ENCODE data around the gene DLL4.
"Not testable (repeated sequence)": the region's sequence is repeated elsewhere in the genome, so short reads cannot be mapped to it uniquely, and the experiment has no call there.

Gene DLL4

GRCh38 chr15:40944510-40945296 lies 15.6 kb downstream of the DLL4 start:
- H3K9me3 ChIP-seq (ENCODE audit: control insufficient read depth, low read length), result no peaks in the 10 kb centered on the region
- WGBS, 2 experiments (ENCODE audit: insufficient coverage in 2 of 2), result 94% methylated on average over 5 to 7 of the region's 11 CpGs
- H3K36me3 ChIP-seq (ENCODE audit: control insufficient read depth, insufficient read depth, low read length), result no peaks in the 10 kb centered on the region
- H3K4me1 ChIP-seq (ENCODE audit: control insufficient read depth, insufficient read depth, low read length, poor library complexity, severe bottlenecking), result peaks cover 17% of the 10 kb centered on the region
- no peak overlapping the region for H3K27ac ChIP-seq (ENCODE audit: low read depth, low read length, severe bottlenecking)
- H3K4me3 ChIP-seq (ENCODE audit: extremely low read depth, insufficient read depth, low read length, poor library complexity, severe bottlenecking), result no peak overlapping the region

GRCh38 chr15:40948706-40949473 lies 19.8 kb downstream of the DLL4 start:
- H3K4me3 ChIP-seq (ENCODE audit: extremely low read depth, insufficient read depth, low read length, poor library complexity, severe bottlenecking), result no peak overlapping the region
- H3K36me3 ChIP-seq (ENCODE audit: control insufficient read depth, insufficient read depth, low read length), result no peaks in the 10 kb centered on the region
- no peak overlapping the region for H3K27ac ChIP-seq (ENCODE audit: low read depth, low read length, severe bottlenecking)
- H3K9me3 ChIP-seq (ENCODE audit: control insufficient read depth, low read length), result no peaks in the 10 kb centered on the region
- no peaks in the 10 kb centered on the region for H3K4me1 ChIP-seq (ENCODE audit: control insufficient read depth, insufficient read depth, low read length, poor library complexity, severe bottlenecking)
- WGBS, 2 experiments (ENCODE audit: insufficient coverage in 2 of 2), result 81 to 84% methylated on average over 19 of the region's 21 CpGs

GRCh38 chr15:40949756-40950207 lies 20.6 kb downstream of the DLL4 start:
- no peak overlapping the region for H3K27ac ChIP-seq (ENCODE audit: low read depth, low read length, severe bottlenecking)
- peaks cover under 1% of the 10 kb centered on the region for H3K36me3 ChIP-seq (ENCODE audit: control insufficient read depth, insufficient read depth, low read length)
- H3K4me3 ChIP-seq (ENCODE audit: extremely low read depth, insufficient read depth, low read length, poor library complexity, severe bottlenecking), result no peak overlapping the region
- H3K4me1 ChIP-seq (ENCODE audit: control insufficient read depth, insufficient read depth, low read length, poor library complexity, severe bottlenecking), result no peaks in the 10 kb centered on the region
- H3K9me3 ChIP-seq (ENCODE audit: control insufficient read depth, low read length), result no peaks in the 10 kb centered on the region
- 76 to 80% methylated on average over 5 to 7 of the region's 7 CpGs for WGBS, 2 experiments (ENCODE audit: insufficient coverage in 2 of 2)

- no peak overlapping the region for H3K27ac ChIP-seq (ENCODE audit: low read depth, low read length, severe bottlenecking)
- no peak overlapping the region for H3K4me3 ChIP-seq (ENCODE audit: extremely low read depth, insufficient read depth, low read length, poor library complexity, severe bottlenecking)
- no peaks in the 10 kb centered on the region for H3K9me3 ChIP-seq (ENCODE audit: control insufficient read depth, low read length)
- 96 to 100% methylated on average over 1 to 3 of the region's 4 CpGs for WGBS, 2 experiments (ENCODE audit: insufficient coverage in 2 of 2)
- H3K36me3 ChIP-seq (ENCODE audit: control insufficient read depth, insufficient read depth, low read length), result peaks cover 20% of the 10 kb centered on the region
- H3K4me1 ChIP-seq (ENCODE audit: control insufficient read depth, insufficient read depth, low read length, poor library complexity, severe bottlenecking), result no peaks in the 10 kb centered on the region
Observed at GRCh38 chr15:40951764-40952163, 22.6 kb downstream of the DLL4 start.

- WGBS, 2 experiments (ENCODE audit: insufficient coverage in 2 of 2), result 42% methylated on average over 23 of the region's 23 CpGs
- Histone ChIP-seq H3K4me3 (ENCODE audit: extremely low read depth, insufficient read depth, low read length, poor library complexity, severe bottlenecking) (peak overlapping the region; percentile 75), H3K9me3 (ENCODE audit: control insufficient read depth, low read length) (no peaks in the 10 kb centered on the region), H3K4me1 (ENCODE audit: control insufficient read depth, insufficient read depth, low read length, poor library complexity, severe bottlenecking) (no peaks in the 10 kb centered on the region), H3K27ac (ENCODE audit: low read depth, low read length, severe bottlenecking) (peak overlapping the region; percentile 97), H3K36me3 (ENCODE audit: control insufficient read depth, insufficient read depth, low read length) (peaks cover 24% of the 10 kb centered on the region)
Observed at GRCh38 chr15:40952301-40952900, 23.3 kb downstream of the DLL4 start.

GRCh38 chr15:40952901-40953712 lies 24.0 kb downstream of the DLL4 start, which contains the start of gene CHAC1:
CHAC1 (plus strand) TSS chr15:40953471; CDS start chr15:40953584, 113 bp downstream.
- no peaks in the 10 kb centered on the region for H3K9me3 ChIP-seq (ENCODE audit: control insufficient read depth, low read length)
- 1% methylated on average over 52 to 55 of the region's 72 CpGs for WGBS, 2 experiments (ENCODE audit: insufficient coverage in 2 of 2)
- peak within 1 kb of the TSS; percentile 97 for H3K27ac ChIP-seq (ENCODE audit: low read depth, low read length, severe bottlenecking)
- H3K4me1 ChIP-seq (ENCODE audit: control insufficient read depth, insufficient read depth, low read length, poor library complexity, severe bottlenecking), result no peaks in the 10 kb centered on the region
- peaks cover 24% of the 10 kb centered on the region for H3K36me3 ChIP-seq (ENCODE audit: control insufficient read depth, insufficient read depth, low read length)
- H3K4me3 ChIP-seq (ENCODE audit: extremely low read depth, insufficient read depth, low read length, poor library complexity, severe bottlenecking), result peak within 1 kb of the TSS; percentile 75

GRCh38 chr15:40953713-40954074 lies 24.6 kb downstream of the DLL4 start:
- Histone ChIP-seq H3K4me3 (ENCODE audit: extremely low read depth, insufficient read depth, low read length, poor library complexity, severe bottlenecking) (peak overlapping the region; percentile 75), H3K4me1 (ENCODE audit: control insufficient read depth, insufficient read depth, low read length, poor library complexity, severe bottlenecking) (no peaks in the 10 kb centered on the region), H3K9me3 (ENCODE audit: control insufficient read depth, low read length) (no peaks in the 10 kb centered on the region), H3K36me3 (ENCODE audit: control insufficient read depth, insufficient read depth, low read length) (peaks cover 24% of the 10 kb centered on the region), H3K27ac (ENCODE audit: low read depth, low read length, severe bottlenecking) (peak overlapping the region; percentile 97)
- WGBS, 2 experiments (ENCODE audit: insufficient coverage in 2 of 2), result 4 to 5% methylated on average over 10 to 17 of the region's 17 CpGs

GRCh38 chr15:40954158-40954848 lies 25.2 kb downstream of the DLL4 start:
- not testable (repeated sequence) for H3K4me1 ChIP-seq (ENCODE audit: control insufficient read depth, insufficient read depth, low read length, poor library complexity, severe bottlenecking); H3K9me3 ChIP-seq (ENCODE audit: control insufficient read depth, low read length); H3K27ac ChIP-seq (ENCODE audit: low read depth, low read length, severe bottlenecking)
- Histone ChIP-seq H3K4me3 (ENCODE audit: extremely low read depth, insufficient read depth, low read length, poor library complexity, severe bottlenecking) (peak overlapping the region; percentile 75), H3K36me3 (ENCODE audit: control insufficient read depth, insufficient read depth, low read length) (peaks cover 24% of the 10 kb centered on the region)
- 72 to 83% methylated on average over 4 to 7 of the region's 8 CpGs for WGBS, 2 experiments (ENCODE audit: insufficient coverage in 2 of 2)

- H3K27ac ChIP-seq (ENCODE audit: low read depth, low read length, severe bottlenecking), result no peak overlapping the region
- peak overlapping the region; percentile 14 for H3K4me3 ChIP-seq (ENCODE audit: extremely low read depth, insufficient read depth, low read length, poor library complexity, severe bottlenecking)
Observed at GRCh38 chr15:40955141-40955903, 26.2 kb downstream of the DLL4 start.

More at GRCh38 chr15:40955141-40955903, 26.2 kb downstream of the DLL4 start:
- H3K9me3 ChIP-seq (ENCODE audit: control insufficient read depth, low read length), result no peaks in the 10 kb centered on the region
- WGBS, 2 experiments (ENCODE audit: insufficient coverage in 2 of 2), result 93 to 96% methylated on average over 12 to 20 of the region's 20 CpGs
- peaks cover 24% of the 10 kb centered on the region for H3K36me3 ChIP-seq (ENCODE audit: control insufficient read depth, insufficient read depth, low read length)
- peaks cover 3% of the 10 kb centered on the region for H3K4me1 ChIP-seq (ENCODE audit: control insufficient read depth, insufficient read depth, low read length, poor library complexity, severe bottlenecking)
